NCI-H226 (cell line): ENCODE data around the gene DIAPH2.
A peak's percentile ranks its signal among the peaks of the same experiment; 100 is the strongest.

Experiments
- DNase-seq: peaks from one replicate; pipeline ENCODE4 v3.0.0-alpha.2; 2015

Gene DIAPH2

DNA sequence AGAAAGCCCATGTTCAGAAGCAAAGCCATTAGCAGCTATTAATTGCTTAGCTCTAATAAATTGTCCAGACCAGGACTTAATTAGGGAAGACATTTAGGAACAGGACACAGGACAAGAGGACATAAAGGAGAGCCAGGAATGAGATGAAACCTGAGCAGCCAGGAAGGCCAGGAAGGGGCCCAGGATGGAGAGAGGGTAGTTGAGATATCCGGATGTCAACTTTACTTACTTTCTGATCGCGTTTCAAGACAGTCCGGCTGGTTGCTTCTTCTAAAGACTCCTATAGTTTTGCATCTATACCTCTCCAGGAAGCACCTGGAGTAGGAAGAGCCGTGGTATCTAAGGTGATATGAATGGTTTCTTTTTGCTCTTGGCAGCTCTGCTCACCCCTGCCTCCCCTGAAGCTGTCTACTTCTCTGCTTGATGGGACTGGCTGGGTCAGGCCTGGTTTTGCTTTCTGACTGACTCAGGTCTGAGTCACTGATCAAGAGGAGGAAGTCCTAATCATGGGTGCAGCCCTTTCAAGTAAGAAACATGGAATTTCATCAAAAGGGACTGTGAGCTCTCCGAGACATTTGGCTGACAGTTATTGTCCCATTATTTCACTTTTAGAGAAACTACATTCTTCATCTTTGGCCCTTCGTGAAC is 932.4 kb downstream of the DIAPH2 start:
- peak; percentile 45 for DNase-seq

DNA sequence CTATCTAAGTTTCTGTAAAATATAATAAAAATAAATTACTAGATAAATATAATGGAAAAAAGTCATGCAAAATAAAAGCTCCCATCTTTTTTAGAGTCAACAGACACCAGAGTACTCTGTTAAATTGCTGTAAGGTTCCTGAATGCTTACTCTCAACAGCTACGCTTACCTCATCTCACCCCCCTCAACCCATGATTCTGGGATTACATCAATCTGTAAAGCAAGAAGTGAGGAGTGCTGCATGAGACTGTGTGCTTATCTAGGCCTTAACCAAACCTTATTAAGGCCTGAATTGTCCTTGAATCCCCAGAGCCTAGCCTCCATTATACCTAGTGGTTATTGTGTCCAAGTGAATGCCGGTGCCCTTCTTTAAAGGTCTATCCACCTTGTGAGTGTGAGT is 934.9 kb downstream of the DIAPH2 start:
- no peak for DNase-seq

DNA sequence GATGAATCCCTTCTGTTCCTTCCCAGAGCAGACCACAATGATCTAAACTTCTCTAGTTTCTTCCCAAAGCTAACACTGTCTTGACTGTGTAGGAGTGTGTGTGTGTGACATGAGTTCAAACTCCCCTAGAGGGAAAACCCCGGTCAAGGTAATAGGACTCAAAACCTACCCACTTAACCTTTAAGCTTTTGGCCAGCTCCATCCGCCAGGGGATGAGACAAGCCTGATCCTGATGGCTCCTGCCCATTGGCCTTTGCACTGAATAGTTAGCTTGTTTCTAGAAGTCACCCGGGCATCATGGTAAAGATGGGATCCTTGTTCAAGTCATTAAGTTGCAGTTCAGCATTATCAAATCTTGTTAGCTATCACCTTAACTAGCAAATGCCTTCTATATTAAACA is 937.5 kb downstream of the DIAPH2 start:
- no peak for DNase-seq

DNA sequence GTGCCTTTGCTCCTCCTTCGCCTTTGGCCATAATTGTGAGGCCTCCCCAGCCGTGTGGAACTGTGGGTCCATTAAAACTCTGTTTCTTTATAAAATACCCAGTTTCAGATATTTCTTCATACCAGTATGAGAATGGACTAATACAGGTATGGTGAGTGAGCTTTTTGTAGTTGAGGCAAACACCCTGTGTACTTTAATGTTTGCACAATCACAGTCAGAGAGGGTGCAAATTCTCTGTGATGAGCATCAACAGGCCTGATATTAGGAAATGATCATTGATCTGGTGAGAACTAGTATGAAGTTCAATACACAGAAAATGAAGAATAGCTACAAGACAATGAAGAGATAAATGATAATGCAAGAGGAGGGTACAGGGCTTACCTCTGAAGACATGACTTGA is 943.7 kb downstream of the DIAPH2 start:
- DNase-seq = no peak

DNA sequence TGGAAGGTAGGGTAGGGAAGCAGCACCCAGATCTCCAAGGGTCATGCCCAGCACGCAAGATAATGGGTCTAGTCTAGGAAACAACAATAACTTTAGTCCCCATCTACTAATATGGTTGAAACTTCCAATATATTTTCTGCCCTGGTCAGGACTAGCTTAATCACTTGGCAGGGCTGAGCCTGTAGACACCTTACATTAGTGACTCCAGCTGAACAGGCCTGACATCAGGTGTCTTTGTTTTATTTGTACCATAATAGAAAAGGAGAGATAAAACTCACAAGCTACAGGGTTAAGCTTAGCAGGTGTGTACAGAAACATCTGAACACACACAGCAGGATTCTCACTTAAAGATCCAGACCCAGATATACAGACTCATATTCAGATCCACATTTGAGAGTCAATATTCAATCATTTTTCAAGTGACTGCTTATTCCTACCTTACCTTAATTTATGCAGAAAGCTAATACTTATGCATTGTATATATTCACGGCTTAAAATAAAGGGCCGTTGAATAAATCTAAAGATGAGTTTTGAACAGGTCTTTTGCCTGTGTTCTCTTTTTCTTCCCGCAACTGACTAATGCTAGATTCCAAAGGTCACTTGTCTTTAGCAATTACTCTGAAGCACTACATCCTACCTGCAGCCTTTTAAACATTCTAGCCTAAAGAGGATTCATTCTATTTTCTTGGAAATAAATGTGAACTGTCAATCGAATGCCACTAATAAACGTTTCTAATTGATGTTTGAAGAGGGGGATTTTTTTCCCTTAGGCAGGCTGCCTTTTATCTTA is 944.4 kb downstream of the DIAPH2 start:
- no peak for DNase-seq

DNA sequence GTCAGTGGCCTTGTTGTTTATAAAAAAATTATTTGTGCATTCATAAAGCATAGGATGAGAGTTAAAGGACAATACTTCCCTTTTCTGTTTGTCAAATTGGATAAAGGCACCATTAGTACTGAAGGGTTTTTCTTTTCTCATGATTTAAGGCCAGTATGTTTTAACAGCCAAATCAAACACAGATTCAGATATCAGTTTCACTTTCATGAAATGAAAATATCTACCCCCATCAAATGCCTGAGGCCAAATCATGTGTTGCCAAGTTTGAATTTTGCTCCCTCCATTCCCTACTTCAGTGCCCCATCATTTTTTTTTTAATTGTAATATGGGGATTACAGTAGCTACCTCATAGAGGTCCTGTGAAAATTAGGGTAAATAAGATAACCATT is 944.9 kb downstream of the DIAPH2 start:
- no peak for DNase-seq

DNA sequence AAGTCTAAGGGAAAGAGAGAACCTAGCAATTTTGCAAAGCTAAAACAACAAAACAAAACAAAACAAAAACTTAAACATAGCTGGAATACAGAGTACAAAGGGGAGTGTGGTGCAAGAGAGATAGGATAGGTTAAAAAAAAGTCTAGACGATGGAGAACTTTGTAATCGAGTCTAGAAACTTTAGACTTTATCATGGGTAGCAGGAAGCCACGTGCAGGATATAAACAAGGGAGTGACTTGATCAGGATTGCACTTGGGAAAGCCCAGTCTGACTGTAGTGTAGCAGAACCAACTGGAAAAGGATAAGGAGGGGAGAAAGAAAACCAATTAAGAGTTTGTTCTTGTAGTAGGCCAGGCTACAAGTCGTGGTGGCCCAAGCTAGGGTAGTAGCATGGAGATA is 949.2 kb downstream of the DIAPH2 start:
- DNase-seq = no peak

DNA sequence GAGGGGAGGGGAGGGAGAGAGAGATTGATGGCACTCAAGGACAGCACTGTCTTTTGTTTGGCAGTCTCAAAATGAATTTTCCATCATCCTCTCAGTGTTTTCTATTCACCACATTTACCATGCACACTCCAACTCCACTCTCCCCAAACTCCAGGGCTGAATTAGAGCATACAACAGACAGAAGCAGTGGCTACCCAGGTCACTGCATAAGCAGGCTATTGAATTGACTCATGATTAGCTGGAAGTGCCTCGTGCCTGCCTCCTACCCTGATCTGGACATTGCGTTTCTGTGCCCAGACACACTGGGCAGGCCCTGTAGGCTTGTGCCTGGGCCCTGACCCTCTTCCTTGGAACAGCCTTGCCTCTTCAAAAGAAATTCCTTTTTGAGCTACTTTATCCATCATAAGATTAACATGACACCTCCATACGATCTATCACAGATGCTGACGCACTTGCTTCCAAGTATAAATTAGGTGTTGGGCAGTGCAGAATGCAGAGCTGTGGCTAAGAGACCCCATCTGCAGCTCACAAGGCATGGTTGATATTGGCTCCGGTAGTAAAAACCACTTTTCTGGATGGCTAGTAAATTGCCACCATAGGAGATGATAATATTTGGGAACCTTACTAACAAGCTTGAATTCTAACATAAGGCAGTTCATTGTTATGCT is 952.0 kb downstream of the DIAPH2 start:
- no peak for DNase-seq

DNA sequence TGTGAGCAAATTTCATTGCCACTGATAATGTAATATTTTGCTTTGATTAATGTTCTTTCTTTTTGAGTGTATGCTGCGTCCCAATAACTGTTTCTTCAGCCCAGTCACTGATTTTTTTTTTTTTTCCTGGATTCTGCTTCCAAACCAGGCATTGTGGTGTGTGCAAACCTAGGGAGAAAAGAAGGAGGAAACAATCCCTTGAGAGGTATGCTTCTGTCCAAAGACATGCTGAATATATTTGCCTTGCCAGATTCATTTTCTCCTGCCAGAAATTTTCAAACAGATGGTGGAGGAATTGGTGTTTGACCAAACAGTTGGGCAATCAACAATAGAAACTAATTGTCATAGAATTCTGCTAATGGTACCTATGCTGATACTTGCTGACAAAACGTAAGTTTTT is 952.6 kb downstream of the DIAPH2 start:
- no peak for DNase-seq

DNA sequence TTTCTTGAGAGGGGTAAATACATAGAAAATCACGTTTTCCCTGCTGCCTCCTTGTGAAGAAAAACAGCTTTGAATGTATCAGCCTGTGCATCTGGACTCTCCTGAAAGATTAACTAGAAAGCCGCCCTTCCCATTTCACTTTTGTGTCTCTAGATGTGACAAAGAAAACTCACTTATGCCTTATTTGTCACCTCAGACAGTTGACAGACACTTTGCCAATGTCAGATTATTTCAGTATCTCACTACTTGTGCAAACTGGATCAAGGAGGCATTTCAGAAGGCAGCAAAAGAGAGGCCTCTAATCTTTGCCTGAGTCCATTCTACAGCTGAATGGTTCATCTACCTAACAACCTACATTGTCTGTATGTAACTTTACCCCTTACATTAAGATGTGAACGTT is 954.0 kb downstream of the DIAPH2 start:
- DNase-seq = no peak

DNA sequence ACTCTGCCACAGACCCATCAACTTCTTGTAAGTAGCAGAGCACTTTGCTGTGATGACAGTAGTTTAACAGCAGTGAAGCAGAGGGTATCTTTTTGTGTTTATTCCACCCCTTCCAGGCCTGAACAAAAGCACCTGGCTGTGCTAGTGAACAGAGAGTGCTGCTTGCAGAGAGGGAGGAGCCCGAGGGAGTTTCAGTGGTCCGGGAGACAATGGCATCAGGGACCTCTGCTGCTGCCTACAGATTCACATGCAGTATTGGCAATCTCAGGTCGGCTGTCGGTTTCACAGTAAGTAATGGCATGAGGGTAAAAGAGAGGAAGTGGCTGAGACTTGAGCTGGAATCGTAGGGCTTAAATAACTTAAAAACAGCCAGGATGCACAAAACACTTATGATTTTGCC is 954.9 kb downstream of the DIAPH2 start:
- no peak for DNase-seq
